Endothelial cell (in vitro differentiated cells): ENCODE data around the gene DCAF6. TPM values are rescaled to one million over a fixed set of nuclear protein-coding genes. Genes with fewer than 3 reads are reported as not detected.
A peak's percentile ranks its signal among the peaks of the same experiment; 100 is the strongest.

Source experiments
- DNase-seq: peaks from one replicate; pipeline ENCODE4 v3.0.0; 2021; ENCODE audit warnings: low spot score
- H3K27ac Mint-ChIP-seq: one replicate; pipeline ENCODE4 v1.8.0; 2021; ENCODE audit warnings: mixed read lengths, inconsistent platforms; ENCODE audit not compliant: unreplicated experiment
- H3K27me3 Mint-ChIP-seq: one replicate; pipeline ENCODE4 v1.8.0; 2021; ENCODE audit warnings: mild to moderate bottlenecking, moderate library complexity, mixed read lengths, inconsistent platforms; ENCODE audit not compliant: unreplicated experiment
- H3K36me3 Mint-ChIP-seq: one replicate; pipeline ENCODE4 v1.8.0; 2021; ENCODE audit warnings: mild to moderate bottlenecking, low read depth, mixed read lengths, inconsistent platforms; ENCODE audit not compliant: unreplicated experiment
- H3K4me1 Mint-ChIP-seq: one replicate; pipeline ENCODE4 v1.8.0; 2021; ENCODE audit warnings: mild to moderate bottlenecking, mixed read lengths, inconsistent platforms; ENCODE audit not compliant: unreplicated experiment
- H3K4me3 Mint-ChIP-seq: one replicate; pipeline ENCODE4 v1.8.0; 2021; ENCODE audit warnings: mild to moderate bottlenecking, mixed read lengths, inconsistent platforms; ENCODE audit not compliant: unreplicated experiment
- H3K9me3 Mint-ChIP-seq: one replicate; pipeline ENCODE4 v1.8.0; 2021; ENCODE audit warnings: mixed read lengths, inconsistent platforms; ENCODE audit not compliant: unreplicated experiment
- total RNA-seq: library from RNA; stranded (reverse); fragmentation: NEBNext Ultra II Directional; extraction: Animal tissue kit (Norgen Biotek cat#: 25700); gene quantifications from one replicate; pipeline ENCODE4 v1.2.1, GENCODE V29; 2021; ENCODE audit not compliant: unreplicated experiment
- TF ChIP-seq, protein P1 (sequence below): fragments of 200-600 bp; sonication (generic); IDR thresholded peaks from one replicate; pipeline ENCODE4 v1.5.0; 2021; ENCODE audit warnings: antibody characterized with exemption; ENCODE audit not compliant: unreplicated experiment

DCAF6 gene
- total RNA-seq, 1 donor from 2014 or later: 21.0 TPM

DNA sequence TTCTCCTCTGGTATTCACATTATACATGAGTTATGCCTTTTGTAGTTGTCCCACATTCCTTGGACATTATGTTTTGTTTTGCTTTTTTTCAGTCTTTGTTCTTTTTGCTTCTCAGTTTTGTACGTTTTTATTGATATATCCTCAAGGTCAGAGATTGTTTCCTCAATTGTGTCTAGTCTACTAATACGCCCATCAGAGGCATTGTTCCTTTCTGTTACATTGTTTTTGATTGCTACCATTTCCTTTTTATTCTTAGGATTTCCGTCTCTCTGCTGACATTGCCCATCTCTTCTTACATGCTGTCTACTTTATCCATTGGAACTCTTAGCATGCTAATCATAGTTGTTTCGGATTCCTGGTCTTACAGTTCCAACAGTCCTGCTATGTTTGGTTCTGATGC is 28.2 kb downstream of the DCAF6 start:
- Mint-ChIP-seq H3K27me3 (no peaks in the 10 kb centered on the region), H3K4me1 (peaks cover 10% of the 10 kb centered on the region), H3K4me3 (no peak overlapping the region), H3K36me3 (no peaks in the 10 kb centered on the region), H3K27ac (peak overlapping the region; percentile 39), H3K9me3 (no peaks in the 10 kb centered on the region)
- TF ChIP-seq, protein P1, sequence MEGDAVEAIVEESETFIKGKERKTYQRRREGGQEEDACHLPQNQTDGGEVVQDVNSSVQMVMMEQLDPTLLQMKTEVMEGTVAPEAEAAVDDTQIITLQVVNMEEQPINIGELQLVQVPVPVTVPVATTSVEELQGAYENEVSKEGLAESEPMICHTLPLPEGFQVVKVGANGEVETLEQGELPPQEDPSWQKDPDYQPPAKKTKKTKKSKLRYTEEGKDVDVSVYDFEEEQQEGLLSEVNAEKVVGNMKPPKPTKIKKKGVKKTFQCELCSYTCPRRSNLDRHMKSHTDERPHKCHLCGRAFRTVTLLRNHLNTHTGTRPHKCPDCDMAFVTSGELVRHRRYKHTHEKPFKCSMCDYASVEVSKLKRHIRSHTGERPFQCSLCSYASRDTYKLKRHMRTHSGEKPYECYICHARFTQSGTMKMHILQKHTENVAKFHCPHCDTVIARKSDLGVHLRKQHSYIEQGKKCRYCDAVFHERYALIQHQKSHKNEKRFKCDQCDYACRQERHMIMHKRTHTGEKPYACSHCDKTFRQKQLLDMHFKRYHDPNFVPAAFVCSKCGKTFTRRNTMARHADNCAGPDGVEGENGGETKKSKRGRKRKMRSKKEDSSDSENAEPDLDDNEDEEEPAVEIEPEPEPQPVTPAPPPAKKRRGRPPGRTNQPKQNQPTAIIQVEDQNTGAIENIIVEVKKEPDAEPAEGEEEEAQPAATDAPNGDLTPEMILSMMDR: no peak
- DNase-seq: no peak

DNA sequence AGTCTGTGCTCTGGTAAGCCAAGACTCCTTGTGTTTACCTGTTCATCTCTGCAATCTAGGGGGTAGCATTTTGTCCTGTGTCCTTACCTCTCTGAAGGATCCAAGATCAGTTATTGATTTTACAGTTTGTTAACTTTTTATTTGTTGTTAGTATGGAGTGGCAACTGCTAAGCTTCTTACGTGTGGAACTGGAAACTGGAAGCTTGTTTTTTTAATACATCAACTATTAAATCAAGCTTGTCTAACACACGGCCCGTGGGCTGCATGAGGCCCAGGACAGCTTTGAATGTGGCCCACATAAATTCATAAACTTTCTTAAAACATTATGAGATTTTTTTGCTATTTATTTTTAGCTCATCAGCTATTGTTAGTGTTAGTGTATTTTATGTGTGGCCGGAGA is 29.6 kb downstream of the DCAF6 start:
- Mint-ChIP-seq H3K4me3 (no peak overlapping the region), H3K4me1 (peaks cover 10% of the 10 kb centered on the region), H3K9me3 (no peaks in the 10 kb centered on the region), H3K27me3 (no peaks in the 10 kb centered on the region), H3K36me3 (no peaks in the 10 kb centered on the region), H3K27ac (no peak overlapping the region)
- DNase-seq: no peak
- TF ChIP-seq, protein P1: no peak

DNA sequence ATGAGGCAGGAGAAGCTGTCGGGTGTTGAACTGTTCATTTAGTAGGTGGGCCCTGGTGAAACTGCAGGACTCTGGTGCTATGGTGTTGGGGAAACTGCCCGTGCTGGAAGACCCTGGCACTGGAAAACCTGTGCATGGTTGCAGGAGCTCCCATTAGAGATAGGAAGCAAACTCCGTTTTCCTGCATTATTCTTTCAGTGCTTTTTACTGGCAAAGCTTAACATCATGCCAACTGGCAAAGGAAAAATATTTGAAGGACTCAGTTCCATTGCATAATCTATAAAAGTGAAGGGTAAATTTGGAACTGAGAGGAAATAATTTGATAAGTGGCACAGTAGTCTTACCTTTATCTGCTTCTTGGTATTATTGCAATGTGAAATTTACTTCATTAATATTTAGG is 32.1 kb downstream of the DCAF6 start:
- H3K27ac Mint-ChIP-seq: no peak overlapping the region
- H3K36me3 Mint-ChIP-seq: no peaks in the 10 kb centered on the region
- H3K4me3 Mint-ChIP-seq: no peak overlapping the region
- TF ChIP-seq, protein P1: no peak
- H3K27me3 Mint-ChIP-seq: no peaks in the 10 kb centered on the region
- DNase-seq: no peak
- H3K4me1 Mint-ChIP-seq: peaks cover 10% of the 10 kb centered on the region
- no peaks in the 10 kb centered on the region for H3K9me3 Mint-ChIP-seq

DNA sequence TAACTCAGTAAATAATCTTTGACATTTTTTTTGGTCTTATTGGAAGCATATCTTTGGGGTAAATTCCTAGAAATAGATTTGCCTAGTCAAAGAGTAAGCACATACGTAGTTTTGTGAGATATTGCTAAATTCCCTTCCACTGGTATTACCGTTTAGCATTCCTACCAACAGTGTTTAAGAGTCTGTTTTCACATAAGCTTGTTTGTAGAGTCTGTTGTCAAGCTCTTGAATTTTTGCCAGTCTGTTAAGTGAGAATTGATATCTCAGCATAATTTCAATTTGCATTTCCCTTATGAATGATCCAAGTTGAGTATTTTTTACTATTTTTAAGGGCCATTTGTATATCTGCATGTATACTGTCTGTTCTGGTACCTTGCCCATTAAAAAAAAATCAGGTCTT is 37.3 kb downstream of the DCAF6 start:
- TF ChIP-seq, protein P1: no peak
- H3K4me3 Mint-ChIP-seq: no peak overlapping the region
- H3K9me3 Mint-ChIP-seq: no peaks in the 10 kb centered on the region
- no peaks in the 10 kb centered on the region for H3K27me3 Mint-ChIP-seq
- H3K4me1 Mint-ChIP-seq: no peaks in the 10 kb centered on the region
- no peak overlapping the region for H3K27ac Mint-ChIP-seq
- no peak for DNase-seq
- peaks cover 10% of the 10 kb centered on the region for H3K36me3 Mint-ChIP-seq

DNA sequence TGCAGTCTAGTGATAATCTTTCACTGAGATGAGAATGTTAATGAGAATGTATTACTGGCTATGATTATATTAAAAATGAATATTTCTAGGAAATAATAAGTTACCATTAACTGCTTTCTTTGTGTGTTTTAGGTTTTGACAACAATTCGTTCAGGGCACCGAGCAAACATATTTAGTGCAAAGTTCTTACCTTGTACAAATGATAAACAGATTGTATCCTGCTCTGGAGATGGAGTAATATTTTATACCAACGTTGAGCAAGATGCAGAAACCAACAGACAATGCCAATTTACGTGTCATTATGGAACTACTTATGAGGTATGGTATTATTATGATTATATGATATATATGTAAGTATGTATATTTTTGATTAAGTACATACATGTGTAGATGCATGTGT is 38.2 kb downstream of the DCAF6 start:
- no peak overlapping the region for H3K27ac Mint-ChIP-seq
- no peak overlapping the region for H3K4me3 Mint-ChIP-seq
- H3K4me1 Mint-ChIP-seq: no peaks in the 10 kb centered on the region
- peaks cover 10% of the 10 kb centered on the region for H3K36me3 Mint-ChIP-seq
- no peak for DNase-seq
- TF ChIP-seq, protein P1: no peak
- H3K9me3 Mint-ChIP-seq: no peaks in the 10 kb centered on the region
- H3K27me3 Mint-ChIP-seq: no peaks in the 10 kb centered on the region
